Measurements from ENCODE around the gene OR2B2.

DNA sequence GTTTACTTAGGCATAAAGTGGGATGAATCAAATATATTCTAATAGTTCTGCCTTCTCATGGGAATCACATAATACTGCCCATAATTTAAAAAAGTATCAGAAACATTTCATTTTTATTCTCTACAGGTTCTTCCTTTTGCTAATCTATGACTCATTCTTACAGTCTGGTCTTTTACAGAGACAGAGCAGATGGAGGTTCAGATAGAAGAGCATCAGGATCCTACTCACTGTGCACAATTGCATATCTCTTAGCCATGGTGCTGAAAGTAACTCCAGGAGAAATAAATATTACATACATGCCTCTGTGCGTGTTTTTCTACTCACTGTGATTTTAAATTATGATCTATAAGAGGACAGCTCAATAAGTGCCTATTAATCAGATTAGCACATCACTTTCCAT is 28.6 kb upstream of the OR2B2 start:
- TF ChIP-seq, protein P1, sequence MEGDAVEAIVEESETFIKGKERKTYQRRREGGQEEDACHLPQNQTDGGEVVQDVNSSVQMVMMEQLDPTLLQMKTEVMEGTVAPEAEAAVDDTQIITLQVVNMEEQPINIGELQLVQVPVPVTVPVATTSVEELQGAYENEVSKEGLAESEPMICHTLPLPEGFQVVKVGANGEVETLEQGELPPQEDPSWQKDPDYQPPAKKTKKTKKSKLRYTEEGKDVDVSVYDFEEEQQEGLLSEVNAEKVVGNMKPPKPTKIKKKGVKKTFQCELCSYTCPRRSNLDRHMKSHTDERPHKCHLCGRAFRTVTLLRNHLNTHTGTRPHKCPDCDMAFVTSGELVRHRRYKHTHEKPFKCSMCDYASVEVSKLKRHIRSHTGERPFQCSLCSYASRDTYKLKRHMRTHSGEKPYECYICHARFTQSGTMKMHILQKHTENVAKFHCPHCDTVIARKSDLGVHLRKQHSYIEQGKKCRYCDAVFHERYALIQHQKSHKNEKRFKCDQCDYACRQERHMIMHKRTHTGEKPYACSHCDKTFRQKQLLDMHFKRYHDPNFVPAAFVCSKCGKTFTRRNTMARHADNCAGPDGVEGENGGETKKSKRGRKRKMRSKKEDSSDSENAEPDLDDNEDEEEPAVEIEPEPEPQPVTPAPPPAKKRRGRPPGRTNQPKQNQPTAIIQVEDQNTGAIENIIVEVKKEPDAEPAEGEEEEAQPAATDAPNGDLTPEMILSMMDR (IDR thresholded peaks at IDR 0.05; ENCODE audit: poor library complexity, severe bottlenecking), result no peak
- TF ChIP-seq EP300 (conservative IDR thresholded peaks at IDR 0.05; ENCODE audit: poor library complexity, severe bottlenecking) (no peak), RAD21 (conservative IDR thresholded peaks at IDR 0.05) (no peak), EZH2 (IDR thresholded peaks at IDR 0.05; ENCODE audit: borderline replicate concordance, insufficient read depth, low read length, poor library complexity, severe bottlenecking) (no peak), POLR2AphosphoS5 (IDR thresholded peaks at IDR 0.05) (no peak)
- TF ChIP-seq, protein P2, sequence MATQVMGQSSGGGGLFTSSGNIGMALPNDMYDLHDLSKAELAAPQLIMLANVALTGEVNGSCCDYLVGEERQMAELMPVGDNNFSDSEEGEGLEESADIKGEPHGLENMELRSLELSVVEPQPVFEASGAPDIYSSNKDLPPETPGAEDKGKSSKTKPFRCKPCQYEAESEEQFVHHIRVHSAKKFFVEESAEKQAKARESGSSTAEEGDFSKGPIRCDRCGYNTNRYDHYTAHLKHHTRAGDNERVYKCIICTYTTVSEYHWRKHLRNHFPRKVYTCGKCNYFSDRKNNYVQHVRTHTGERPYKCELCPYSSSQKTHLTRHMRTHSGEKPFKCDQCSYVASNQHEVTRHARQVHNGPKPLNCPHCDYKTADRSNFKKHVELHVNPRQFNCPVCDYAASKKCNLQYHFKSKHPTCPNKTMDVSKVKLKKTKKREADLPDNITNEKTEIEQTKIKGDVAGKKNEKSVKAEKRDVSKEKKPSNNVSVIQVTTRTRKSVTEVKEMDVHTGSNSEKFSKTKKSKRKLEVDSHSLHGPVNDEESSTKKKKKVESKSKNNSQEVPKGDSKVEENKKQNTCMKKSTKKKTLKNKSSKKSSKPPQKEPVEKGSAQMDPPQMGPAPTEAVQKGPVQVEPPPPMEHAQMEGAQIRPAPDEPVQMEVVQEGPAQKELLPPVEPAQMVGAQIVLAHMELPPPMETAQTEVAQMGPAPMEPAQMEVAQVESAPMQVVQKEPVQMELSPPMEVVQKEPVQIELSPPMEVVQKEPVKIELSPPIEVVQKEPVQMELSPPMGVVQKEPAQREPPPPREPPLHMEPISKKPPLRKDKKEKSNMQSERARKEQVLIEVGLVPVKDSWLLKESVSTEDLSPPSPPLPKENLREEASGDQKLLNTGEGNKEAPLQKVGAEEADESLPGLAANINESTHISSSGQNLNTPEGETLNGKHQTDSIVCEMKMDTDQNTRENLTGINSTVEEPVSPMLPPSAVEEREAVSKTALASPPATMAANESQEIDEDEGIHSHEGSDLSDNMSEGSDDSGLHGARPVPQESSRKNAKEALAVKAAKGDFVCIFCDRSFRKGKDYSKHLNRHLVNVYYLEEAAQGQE (IDR thresholded peaks at IDR 0.05; ENCODE audit: borderline replicate concordance), result no peak

Data from neural cell (in vitro differentiated cells).